A375 (cell line): ENCODE data around the gene ADAM30. TPM values are rescaled to one million over a fixed set of nuclear protein-coding genes. Genes with fewer than 3 reads are reported as not detected.

Experiments used
- total RNA-seq: library from RNA; depleted of rRNA; stranded (reverse); fragments of >200 nt; shearing (Covaris generic); gene quantifications from 2 replicates; pipeline ENCODE4 v1.2.3, GENCODE V29; 2014; rRNA removed

Gene ADAM30
- total RNA-seq, result not detected in 2 replicates

GRCh38 chr1:119896303-119896702 lies at the start of gene ADAM30:
ADAM30 (minus strand) TSS chr1:119896515; CDS start chr1:119896336, 179 bp downstream.

Other genes starting within 250 kb of the ADAM30 start
- 27.9 and 31.6 TPM in 2 replicates for gene ZNF697, start 248.2 kb downstream of the ADAM30 start, total RNA-seq
- gene PHGDH, start 184.6 kb downstream of the ADAM30 start, total RNA-seq, result 475 and 515 TPM in 2 replicates
- gene HMGCS2, start 127.6 kb downstream of the ADAM30 start, total RNA-seq, result 0.32 TPM in 1 of 2 replicates, not detected in the other
- gene REG4, start 85.1 kb downstream of the ADAM30 start, total RNA-seq, result not detected in 2 replicates
- 66.4 and 78.5 TPM in 2 replicates for gene NOTCH2, start 173.1 kb upstream of the ADAM30 start, total RNA-seq